GM18867 (cell line): Measurements from ENCODE around the gene PAXIP1.
A peak's percentile ranks its signal among the peaks of the same experiment; 100 is the strongest.
"Not testable (repeated sequence)": the region's sequence is repeated elsewhere in the genome, so short reads cannot be mapped to it uniquely, and the experiment has no call there.

Experiments used
- ATAC-seq: cut with Tn5 transposase; IDR thresholded peaks from one replicate; pipeline ENCODE4 v1.9.1; 2021; ENCODE audit warnings: mild to moderate bottlenecking, moderate library complexity; ENCODE audit not compliant: unreplicated experiment

The PAXIP1 gene

GRCh38 chr7:154946166-154946565, 56.8 kb downstream of the PAXIP1 start:
- ATAC-seq = no peak

GRCh38 chr7:154943906-154944305, 59.0 kb downstream of the PAXIP1 start:
- no peak for ATAC-seq

- ATAC-seq = no peak
These were observed 60.2 kb downstream of the PAXIP1 start for GRCh38 chr7:154942691-154943090.

GRCh38 chr7:154937837-154938236, 65.1 kb downstream of the PAXIP1 start:
- ATAC-seq = no peak

DNA sequence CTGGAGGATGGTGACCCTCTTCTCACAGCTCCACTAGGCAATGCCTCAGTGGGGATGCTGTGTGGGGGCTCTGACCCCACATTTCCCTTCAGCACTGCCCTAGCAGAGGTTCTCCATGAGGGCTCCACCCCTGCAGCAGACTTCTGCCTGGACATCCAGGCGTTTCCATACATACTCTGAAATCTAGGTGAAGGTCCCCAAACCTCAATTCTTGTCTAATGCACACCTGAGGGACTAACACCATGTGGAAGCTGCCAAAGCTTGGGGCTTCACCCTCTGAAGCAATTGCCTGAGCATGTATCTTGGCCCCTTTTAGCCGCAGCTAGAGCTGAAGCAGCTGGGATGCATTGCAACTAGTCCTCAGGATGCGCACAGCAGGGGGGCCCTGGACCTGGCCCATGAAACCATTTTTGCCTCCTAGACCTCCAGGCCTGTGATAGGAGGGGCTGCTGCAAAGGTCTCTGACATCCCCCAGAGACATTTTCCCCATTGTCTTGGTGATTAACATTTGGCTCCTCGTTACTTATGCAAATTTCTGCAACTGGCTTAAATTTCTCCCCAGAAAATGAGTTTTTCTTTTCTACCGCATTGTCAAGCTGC, 68.5 kb downstream of the PAXIP1 start:
- ATAC-seq = not testable (repeated sequence)

GRCh38 chr7:154931906-154932305, 71.0 kb downstream of the PAXIP1 start:
- no peak for ATAC-seq

- no peak for ATAC-seq
These were observed 73.8 kb downstream of the PAXIP1 start for GRCh38 chr7:154929006-154929726.

DNA sequence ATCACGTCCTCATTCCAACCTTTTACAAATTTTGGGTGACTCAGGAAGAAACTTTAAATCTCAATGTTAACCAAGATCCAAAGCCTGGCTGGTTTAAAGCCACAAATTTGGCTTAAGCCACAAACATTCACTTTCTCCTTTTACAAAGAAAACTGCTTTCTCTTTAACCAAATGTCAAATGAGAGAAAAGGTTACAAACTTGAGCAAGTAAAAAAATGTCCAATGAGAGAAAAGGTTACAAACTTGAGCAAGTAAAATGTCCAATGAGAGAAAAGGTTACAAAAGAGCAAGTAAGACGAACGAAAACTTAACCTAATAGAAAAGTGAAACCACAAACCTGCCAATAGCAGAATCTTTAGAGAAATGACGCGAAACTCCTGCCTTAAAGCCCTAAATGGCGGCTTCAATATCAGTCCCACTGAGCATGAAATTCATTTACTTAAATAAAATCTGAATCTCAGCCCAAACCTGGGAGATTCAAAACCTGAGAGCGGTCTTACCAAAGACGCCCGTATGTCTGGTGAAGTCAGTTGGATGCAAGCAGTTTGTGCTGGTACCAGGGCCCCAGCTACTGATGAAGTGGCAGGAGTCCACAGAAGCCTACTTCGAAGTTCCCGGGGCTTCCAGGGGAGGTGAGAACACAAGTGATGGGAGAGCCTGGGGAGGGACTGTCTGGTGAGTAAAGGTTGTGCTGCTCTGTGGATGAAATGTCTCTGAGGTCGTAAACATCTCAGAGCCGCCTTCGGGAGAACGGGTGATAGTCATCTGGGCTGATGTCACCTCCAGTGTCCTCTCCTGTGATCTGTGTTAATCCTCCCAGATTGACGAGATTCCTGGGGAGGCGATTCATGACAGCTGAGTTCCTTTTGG, 74.6 kb downstream of the PAXIP1 start:
- peak; percentile 85 for ATAC-seq

DNA sequence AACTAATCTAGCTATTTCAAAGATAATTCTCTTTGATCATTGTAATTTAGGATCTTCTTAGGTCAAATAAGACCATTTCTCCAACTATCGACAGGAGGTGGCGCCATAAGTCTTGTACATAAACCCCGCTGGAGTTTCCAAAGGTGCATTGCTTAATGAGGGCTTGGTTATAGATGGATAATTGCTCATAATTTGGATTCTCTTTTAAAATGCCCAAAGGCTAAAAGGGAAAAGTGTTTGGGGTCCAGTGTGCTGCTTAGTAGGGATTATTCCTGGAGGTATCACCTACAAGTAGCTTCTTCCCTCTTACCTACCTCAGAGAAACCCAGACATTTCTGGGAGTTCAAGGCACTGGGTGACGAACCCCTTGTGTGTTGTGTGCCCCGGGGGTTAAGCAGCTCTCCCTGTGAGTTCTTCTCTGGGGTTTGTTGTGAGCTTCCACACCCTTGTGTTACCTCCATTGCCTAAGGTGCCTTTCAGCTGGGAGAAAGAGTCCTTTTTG, 75.2 kb downstream of the PAXIP1 start:
- ATAC-seq = peak; percentile 50

- ATAC-seq = not testable (repeated sequence)
These were observed 80.5 kb downstream of the PAXIP1 start for GRCh38 chr7:154922472-154922871.

DNA sequence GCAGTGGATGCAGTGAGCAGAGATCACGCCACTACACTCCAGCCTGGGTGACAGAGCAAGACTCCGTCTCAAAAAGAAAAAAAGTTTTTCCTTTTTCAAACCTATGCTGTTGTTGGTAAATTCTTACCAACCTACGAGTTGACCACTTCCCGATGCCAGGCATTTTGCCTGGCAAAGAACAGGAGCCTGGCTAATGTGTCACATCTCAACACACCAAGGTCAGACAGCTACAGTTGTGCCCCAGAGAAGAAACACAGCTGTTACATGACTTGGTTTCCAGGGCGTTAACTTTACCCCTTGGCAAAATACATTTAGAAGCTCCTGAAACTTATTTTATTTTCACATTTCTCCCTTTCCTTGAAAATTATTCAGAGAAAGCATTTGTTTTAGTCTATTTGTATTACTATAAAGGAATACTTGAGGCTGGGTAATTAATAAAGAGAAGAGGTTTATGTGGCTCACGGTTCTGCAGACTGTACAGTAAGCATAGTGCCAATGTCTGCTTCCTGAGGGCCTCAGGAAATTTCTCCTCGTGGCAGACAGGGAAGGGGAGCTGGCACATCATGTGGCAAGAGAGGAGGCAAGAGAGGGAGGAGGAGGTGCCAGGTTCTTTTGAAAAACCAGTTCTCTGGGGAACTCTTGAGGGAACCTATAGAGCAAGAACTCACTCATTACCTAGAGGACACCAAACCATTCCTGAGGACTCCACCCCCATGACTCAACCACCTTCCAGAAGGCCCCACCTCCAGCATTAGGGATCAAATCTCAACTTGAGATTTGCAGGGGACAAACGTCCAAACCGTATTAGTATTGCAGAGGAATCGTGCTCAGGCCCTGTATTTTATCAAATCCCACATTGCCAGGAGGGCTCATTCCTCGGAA, 83.3 kb downstream of the PAXIP1 start:
- no peak for ATAC-seq

GRCh38 chr7:154918741-154919140, 84.2 kb downstream of the PAXIP1 start:
- ATAC-seq = no peak

DNA sequence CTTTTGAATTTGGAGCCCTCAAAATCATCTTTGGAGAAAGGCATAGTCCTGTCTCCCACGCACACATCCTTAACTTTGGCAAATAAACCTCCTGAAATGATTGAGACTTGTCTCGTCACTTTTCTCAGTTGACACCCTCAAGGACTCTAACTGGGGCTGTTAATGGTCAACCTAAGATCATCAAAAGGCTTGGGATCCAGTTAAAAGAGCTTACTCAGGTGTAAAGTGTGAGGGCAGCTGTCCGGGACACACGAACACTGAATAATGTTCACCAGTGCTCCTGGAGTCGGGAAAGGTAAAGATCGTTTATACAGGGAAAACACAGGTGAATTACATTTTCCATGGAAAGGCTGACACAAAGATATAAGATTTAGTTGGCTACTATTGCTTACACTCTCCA, 84.7 kb downstream of the PAXIP1 start:
- ATAC-seq = no peak

GRCh38 chr7:154917808-154918160, 85.1 kb downstream of the PAXIP1 start:
- no peak for ATAC-seq

- ATAC-seq = no peak
These were observed 85.8 kb downstream of the PAXIP1 start for GRCh38 chr7:154916856-154917807.

GRCh38 chr7:154916381-154916780, 86.5 kb downstream of the PAXIP1 start:
- no peak for ATAC-seq

DNA sequence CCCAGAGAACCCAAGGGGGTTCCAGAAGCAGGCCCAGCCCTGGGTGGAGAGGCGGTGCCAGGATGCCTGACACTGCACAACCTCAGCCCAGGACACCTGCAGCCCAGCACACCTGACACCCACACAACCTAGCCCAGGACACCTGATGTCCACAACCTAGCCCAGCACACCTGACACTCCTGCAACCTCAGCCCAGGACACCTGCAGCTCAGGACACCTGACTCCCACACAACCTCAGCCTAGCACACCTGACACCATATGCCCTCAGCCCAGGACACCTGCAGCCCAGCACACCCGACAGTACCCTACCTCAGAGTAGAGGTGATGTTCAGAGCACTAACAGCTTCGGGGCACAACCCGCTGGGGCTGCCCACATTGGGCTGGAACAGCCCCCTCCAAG, 87.3 kb downstream of the PAXIP1 start:
- ATAC-seq = no peak

GRCh38 chr7:154914996-154915380, 87.9 kb downstream of the PAXIP1 start:
- no peak for ATAC-seq

DNA sequence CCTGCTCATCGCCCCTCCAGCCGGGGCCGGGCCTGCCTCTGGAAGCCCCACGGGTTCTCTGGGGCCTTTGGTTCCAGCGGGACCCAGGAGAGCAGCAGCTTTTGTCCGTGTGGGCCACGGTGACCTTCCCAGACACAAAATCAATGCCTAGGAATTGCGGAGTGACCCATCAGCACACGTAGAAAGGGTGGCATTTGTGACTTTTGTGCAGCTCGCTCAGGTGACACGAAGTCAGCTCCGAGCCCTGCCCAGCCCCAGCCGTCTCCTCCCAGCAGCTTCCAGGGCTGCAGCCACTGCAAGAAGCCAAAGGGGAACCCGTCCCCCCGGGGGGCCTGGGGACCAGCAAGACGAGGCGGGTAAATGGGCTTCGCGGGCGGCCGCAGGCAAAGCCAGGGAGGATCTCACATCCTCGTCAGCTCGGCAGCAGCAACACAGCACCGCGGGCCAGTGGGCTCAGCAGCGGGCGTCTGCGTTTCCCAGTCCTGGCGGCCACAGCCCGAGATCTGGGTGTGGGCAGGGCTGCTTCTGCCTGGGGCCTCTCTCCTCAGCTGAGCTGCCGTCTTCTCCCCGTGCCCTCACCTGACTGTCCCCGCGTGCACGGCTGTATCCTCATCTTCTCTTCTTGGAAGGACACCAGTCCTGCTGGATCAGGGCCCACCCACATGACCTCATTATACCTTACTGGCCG, 88.5 kb downstream of the PAXIP1 start:
- ATAC-seq = no peak
